Body of pancreas (tissue), 4 donors: ENCODE data around the gene ACKR3. TPM values are rescaled to one million over a fixed set of nuclear protein-coding genes. Genes with fewer than 3 reads are reported as not detected.

Experiments
- ATAC-seq: fragments of 150-250 bp; one replicate; pipeline ENCODE4 v1.9.1; 2016
- DNase-seq, 4 donors: peaks; one replicate each; pipeline ENCODE4 v3.0.0-alpha.2; 2019
- H3K27ac ChIP-seq, 4 donors: fragments of 200-600 bp; sonication (generic); 1 replicate in 3 of 4; 2 replicates in 1 of 4; pipeline versions ENCODE4 v1.5.1 to v1.6.1; 2016 to 2019; ENCODE audit warnings: mild to moderate bottlenecking in 1 of 4, mixed read lengths in 1 of 4, moderate library complexity in 1 of 4
- H3K27me3 ChIP-seq, 2 donors: fragments of 200-600 bp; sonication (generic); one replicate each; pipeline ENCODE4 v1.6.0; 2016; ENCODE audit warnings: mild to moderate bottlenecking in 1 of 2
- H3K36me3 ChIP-seq, 2 donors: fragments of 200-600 bp; sonication (generic); replicated peaks in 1 of 2; 2 replicates each; pipeline ENCODE4 v1.5.1; 2016; ENCODE audit warnings: low read depth in 2 of 2; ENCODE audit not compliant: insufficient read depth in 1 of 2
- H3K4me1 ChIP-seq: fragments of 200-600 bp; sonication (generic); one replicate; pipeline ENCODE4 v1.6.0; 2016
- H3K4me3 ChIP-seq, 2 donors: fragments of 200-600 bp; sonication (generic); 1 replicate in 1 of 2; 2 replicates in 1 of 2; pipeline ENCODE4 v1.5.1; 2016 to 2019
- H3K9me3 ChIP-seq, 3 donors: fragments of 200-600 bp; sonication (generic); 1 replicate in 2 of 3; 2 replicates in 1 of 3; pipeline ENCODE4 v1.5.1; 2016
- POLR2A ChIP-seq, 3 donors: fragments of 450-650 bp; IDR thresholded peaks; one replicate each; pipeline ENCODE4 v1.6.1; 2016; ENCODE audit warnings: antibody characterized with exemption in 3 of 3, mild to moderate bottlenecking in 2 of 3
- WGBS, 2 donors: methylation state at CpG; one replicate each; pipeline ENCODE4 v1.1.5; 2017; 5-methylcytosine and 5-hydroxymethylcytosine counted together
- intact Hi-C: fragments of 100-400 bp; cut with DNase I; formaldehyde crosslinking; loops from one replicate; pipeline ENCODE4 v1.15.1; 2023
- total RNA-seq, 2 donors: library from RNA; depleted of rRNA; stranded (reverse); fragments of >200 nt; gene quantifications; one replicate each; pipeline ENCODE4 v1.1.0, GENCODE V29; 2016
- TF ChIP-seq, protein P1 (sequence below), 7 experiments: fragments of 450-650 bp in 4 of 7; fragments of 200-600 bp in 3 of 7; sonication (generic) in 3 of 7; IDR thresholded peaks; one replicate each; pipeline ENCODE4 v1.5.1; 2016 to 2019; ENCODE audit warnings: antibody characterized with exemption in 7 of 7

Gene ACKR3
- total RNA-seq, 2 donors from 2014 or later = 10.4 to 18.1 TPM

- Histone ChIP-seq H3K27ac (no peak overlapping the region), H3K4me1 (peaks cover 14% of the 10 kb centered on the region), H3K27me3 (no peaks in the 10 kb centered on the region), H3K36me3 (no peaks in the 10 kb centered on the region), H3K4me3 (no peak overlapping the region), H3K9me3 (no peaks in the 10 kb centered on the region)
- ATAC-seq (no peak), DNase-seq (no peak)
- TF ChIP-seq, protein P1, sequence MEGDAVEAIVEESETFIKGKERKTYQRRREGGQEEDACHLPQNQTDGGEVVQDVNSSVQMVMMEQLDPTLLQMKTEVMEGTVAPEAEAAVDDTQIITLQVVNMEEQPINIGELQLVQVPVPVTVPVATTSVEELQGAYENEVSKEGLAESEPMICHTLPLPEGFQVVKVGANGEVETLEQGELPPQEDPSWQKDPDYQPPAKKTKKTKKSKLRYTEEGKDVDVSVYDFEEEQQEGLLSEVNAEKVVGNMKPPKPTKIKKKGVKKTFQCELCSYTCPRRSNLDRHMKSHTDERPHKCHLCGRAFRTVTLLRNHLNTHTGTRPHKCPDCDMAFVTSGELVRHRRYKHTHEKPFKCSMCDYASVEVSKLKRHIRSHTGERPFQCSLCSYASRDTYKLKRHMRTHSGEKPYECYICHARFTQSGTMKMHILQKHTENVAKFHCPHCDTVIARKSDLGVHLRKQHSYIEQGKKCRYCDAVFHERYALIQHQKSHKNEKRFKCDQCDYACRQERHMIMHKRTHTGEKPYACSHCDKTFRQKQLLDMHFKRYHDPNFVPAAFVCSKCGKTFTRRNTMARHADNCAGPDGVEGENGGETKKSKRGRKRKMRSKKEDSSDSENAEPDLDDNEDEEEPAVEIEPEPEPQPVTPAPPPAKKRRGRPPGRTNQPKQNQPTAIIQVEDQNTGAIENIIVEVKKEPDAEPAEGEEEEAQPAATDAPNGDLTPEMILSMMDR (IDR thresholded peaks at IDR 0.05) = no peak
- no peak for TF ChIP-seq POLR2A (IDR thresholded peaks at IDR 0.05)
- 87 to 90% methylated on average over 5 of the region's 5 CpGs for WGBS, 2 donors
- intact Hi-C loops = no loop called here
Observed at GRCh38 chr2:236614551-236614950, 44.9 kb downstream of the ACKR3 start.

- intact Hi-C loops = no loop called here
- Histone ChIP-seq H3K9me3 (no peaks in the 10 kb centered on the region), H3K27ac (no peak overlapping the region), H3K36me3 (no peaks in the 10 kb centered on the region), H3K27me3 (no peaks in the 10 kb centered on the region), H3K4me1 (peaks cover 14% of the 10 kb centered on the region), H3K4me3 (no peak overlapping the region)
- ATAC-seq (no peak), DNase-seq (no peak)
- no peak for TF ChIP-seq POLR2A (IDR thresholded peaks at IDR 0.05)
- TF ChIP-seq, protein P1 (IDR thresholded peaks at IDR 0.05) = no peak
- 93% methylated on average over 3 to 6 of the region's 6 CpGs for WGBS, 2 donors
Observed at GRCh38 chr2:236616031-236616430, 46.4 kb downstream of the ACKR3 start.

DNA sequence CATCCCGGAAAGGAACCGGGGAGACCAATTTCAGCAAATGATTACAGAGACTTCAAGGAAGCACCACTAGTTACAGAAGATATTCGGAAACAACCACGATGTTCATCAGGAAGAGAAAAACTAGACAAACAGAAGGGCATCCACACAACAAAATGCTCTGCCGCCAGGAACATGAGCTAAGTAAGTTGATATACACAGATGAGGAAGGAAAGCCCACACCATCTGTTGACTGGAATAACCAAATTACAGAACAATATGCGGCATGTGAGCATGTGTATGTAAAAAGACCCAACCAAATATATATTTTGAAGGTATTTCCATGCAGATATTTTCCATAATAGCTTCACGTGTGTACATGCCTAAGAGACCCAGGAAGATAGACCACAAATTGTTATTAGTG, 47.0 kb downstream of the ACKR3 start:
- intact Hi-C loops = no loop called here
- no peak for DNase-seq
- 93 to 94% methylated on average over 7 of the region's 7 CpGs for WGBS, 2 donors
- ATAC-seq = no peak
- no peak overlapping the region for H3K4me3 ChIP-seq
- no peaks in the 10 kb centered on the region for H3K36me3 ChIP-seq
- H3K27ac ChIP-seq = no peak overlapping the region
- no peaks in the 10 kb centered on the region for H3K27me3 ChIP-seq
- peaks cover 14% of the 10 kb centered on the region for H3K4me1 ChIP-seq
- no peaks in the 10 kb centered on the region for H3K9me3 ChIP-seq
- no peak for TF ChIP-seq POLR2A (IDR thresholded peaks at IDR 0.05)
- TF ChIP-seq, protein P1 (IDR thresholded peaks at IDR 0.05) = no peak

DNA sequence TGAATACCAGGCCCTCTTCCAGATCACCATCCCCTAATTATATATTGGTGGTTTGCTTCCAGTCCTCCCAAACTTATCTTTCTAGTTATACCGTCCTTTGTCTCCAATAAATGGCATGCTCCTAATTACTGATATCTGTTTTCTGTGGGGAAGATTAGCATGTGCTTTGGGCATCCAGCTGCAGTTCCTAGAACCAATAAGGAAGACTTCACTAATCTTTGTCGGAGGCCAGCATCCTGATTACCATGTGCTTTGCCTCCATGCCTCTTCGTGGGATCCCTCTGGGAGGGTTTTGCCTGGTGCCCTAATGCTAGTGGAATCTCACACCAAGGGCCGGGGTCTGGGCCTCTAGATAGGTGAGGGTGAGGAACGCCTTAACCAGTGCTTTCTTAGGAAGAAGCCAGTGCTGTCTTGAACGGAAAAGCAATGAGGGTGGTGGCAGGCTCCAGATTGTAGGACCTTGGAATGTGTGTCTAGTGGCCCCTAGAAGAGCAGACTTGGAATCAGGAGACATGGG, 47.7 kb downstream of the ACKR3 start:
- DNase-seq (no peak), ATAC-seq (no peak)
- TF ChIP-seq, protein P1 (IDR thresholded peaks at IDR 0.05) = no peak
- TF ChIP-seq POLR2A (IDR thresholded peaks at IDR 0.05) = no peak
- H3K27me3 ChIP-seq = no peaks in the 10 kb centered on the region
- no peaks in the 10 kb centered on the region for H3K9me3 ChIP-seq
- H3K27ac ChIP-seq = no peak overlapping the region
- WGBS, 2 donors = 86 to 87% methylated on average over 6 of the region's 6 CpGs
- no peaks in the 10 kb centered on the region for H3K36me3 ChIP-seq
- intact Hi-C loops = no loop called here
- H3K4me1 ChIP-seq = peaks cover 14% of the 10 kb centered on the region
- H3K4me3 ChIP-seq = no peak overlapping the region

DNA sequence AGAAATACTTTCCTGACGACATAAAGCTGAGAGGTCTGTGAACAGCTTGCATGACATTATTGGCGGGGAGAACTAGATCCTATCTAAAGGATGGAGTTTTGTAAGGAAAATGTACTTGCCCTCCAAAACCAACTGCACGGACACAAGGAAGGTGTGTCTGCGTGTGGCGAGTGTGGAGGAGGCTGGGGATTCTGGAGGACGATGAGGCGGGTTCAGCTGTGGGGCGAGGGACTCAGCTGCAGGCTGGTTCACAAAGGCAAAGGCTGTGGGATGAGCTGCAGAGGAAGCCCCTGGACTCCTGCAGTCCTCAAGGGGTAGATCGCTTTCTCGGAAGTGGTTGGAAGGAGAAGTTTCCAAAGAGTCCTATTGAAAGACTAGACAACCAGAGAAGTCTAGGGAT, 48.2 kb downstream of the ACKR3 start:
- no peaks in the 10 kb centered on the region for H3K9me3 ChIP-seq
- no peak overlapping the region for H3K27ac ChIP-seq
- H3K4me1 ChIP-seq = peaks cover 9% of the 10 kb centered on the region
- TF ChIP-seq POLR2A (IDR thresholded peaks at IDR 0.05) = no peak
- H3K4me3 ChIP-seq = no peak overlapping the region
- no peaks in the 10 kb centered on the region for H3K36me3 ChIP-seq
- DNase-seq (no peak), ATAC-seq (no peak)
- 93 to 94% methylated on average over 10 of the region's 10 CpGs for WGBS, 2 donors
- H3K27me3 ChIP-seq = no peaks in the 10 kb centered on the region
- intact Hi-C loops = no loop called here
